ENCODE results near the gene FPR3. TPM values are rescaled to one million over a fixed set of nuclear protein-coding genes. Genes with fewer than 3 reads are reported as not detected.

Gene FPR3, protein sequence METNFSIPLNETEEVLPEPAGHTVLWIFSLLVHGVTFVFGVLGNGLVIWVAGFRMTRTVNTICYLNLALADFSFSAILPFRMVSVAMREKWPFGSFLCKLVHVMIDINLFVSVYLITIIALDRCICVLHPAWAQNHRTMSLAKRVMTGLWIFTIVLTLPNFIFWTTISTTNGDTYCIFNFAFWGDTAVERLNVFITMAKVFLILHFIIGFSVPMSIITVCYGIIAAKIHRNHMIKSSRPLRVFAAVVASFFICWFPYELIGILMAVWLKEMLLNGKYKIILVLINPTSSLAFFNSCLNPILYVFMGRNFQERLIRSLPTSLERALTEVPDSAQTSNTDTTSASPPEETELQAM
- total RNA-seq (2022; extraction: Qiagen RNA extraction), result not detected in 5 replicates

DNA sequence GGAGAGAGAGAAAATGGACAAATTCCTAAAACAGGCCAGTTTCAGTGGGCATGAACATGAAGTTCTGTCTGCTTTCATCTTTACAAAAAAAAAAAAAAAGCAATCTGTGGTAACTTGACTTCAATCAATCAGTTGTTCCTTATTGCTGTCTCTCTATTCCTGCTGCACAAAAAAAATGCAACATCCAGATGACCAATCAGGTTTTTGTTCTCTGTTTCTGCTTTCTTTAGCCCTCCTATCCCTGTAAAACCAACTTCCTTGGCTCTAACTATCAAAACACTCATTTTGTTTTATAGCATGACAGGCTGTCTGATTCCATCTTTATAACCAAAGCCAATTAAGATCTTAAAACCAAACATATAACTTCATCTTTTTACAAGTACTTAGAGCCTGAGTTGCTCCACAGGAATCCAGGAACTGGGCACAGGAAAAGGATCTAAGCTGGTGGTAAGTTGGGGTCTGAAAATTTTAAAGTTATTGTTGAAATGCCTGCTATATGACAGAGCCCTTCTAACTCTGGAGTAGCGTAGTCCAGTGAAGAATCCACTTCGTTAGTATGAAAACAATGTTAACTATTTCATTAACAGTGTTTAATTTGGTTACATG lies at the start of gene FPR3:
Gene FPR3, plus strand, starts transcription at position 273 of the 606 bp plus-strand sequence. CDS start 28,592 bp downstream, outside the sequence.

DNA sequence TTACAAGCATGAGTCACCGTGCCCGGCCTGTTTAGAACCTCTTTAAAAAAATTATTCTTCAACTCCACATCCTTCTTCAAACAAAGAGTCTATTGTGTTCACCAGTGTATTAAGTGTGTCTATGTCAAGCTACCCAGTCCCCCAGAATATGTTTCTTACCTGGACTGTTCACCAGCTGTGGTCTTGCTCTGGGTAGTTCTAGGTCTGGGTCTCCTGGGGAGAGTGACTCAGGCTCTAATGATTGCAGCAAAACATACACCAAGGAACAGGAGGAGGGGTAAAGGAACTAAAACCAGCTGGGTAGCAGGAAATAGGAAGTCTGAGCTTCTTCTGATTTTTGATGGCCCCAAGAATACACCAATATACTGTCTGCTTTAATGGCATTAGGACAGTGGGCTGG lies 43.3 kb upstream of the FPR3 start, which contains the start of gene FPR1:
Gene FPR1, minus strand, starts transcription at position 224 of the 400 bp plus-strand sequence. CDS start 4,884 bp downstream, outside the sequence.

DNA sequence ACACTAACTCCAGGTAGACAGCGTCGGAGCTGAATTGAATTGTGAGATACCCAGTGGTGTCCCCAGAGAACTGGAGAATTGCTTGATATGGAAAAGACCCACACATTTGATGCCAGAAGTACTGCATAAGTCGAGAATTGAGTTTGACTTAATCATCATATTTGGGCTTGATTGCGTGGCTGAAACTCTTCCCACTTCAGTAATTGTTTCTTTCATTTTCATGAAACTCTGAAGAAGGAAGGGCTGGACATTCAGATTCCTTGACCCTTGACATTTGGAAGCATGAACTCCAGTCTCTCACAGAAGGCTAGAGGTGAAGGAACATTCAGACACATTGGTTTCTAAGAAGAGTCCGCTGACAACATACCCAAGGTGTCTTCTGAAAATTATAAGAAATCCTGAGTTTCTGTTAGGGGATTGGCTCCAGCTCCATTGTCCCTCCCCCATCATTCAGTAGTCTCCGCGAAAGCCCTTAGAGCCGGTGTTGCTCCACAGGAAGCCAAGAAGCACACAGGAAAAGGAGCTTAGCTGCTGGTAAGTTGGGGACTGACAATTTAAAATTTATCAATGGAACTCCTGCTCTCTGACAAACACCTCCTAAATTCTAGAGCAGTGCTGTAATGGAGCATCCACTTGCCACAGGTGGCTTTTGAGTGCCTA lies 34.1 kb upstream of the FPR3 start, which contains the start of gene FPR2:
Gene FPR2, plus strand, starts transcription at position 484 of the 660 bp plus-strand sequence. CDS start 7,479 bp downstream, outside the sequence.

Other genes starting within 250 kb of the FPR3 start
- gene ZNF175, start 223.9 kb upstream of the FPR3 start, total RNA-seq (2022; extraction: Qiagen RNA extraction), result 2.3 to 5.0 TPM (median 3.6 TPM) in 5 replicates
- not detected in 5 replicates for gene SIGLEC5, start 164.8 kb upstream of the FPR3 start, total RNA-seq (2022; extraction: Qiagen RNA extraction)
- gene SIGLEC14, start 148.3 kb upstream of the FPR3 start, total RNA-seq (2022; extraction: Qiagen RNA extraction), result 0.07 to 0.11 TPM (median 0.08 TPM) in 3 of 5 replicates, not detected in the others
- gene SPACA6, start 101.8 kb upstream of the FPR3 start, total RNA-seq (2022; extraction: Qiagen RNA extraction), result 8.9 to 12.4 TPM (median 11.6 TPM) in 5 replicates
- 0.05 TPM in 1 of 5 replicates, not detected in the others for gene HAS1, start 71.2 kb upstream of the FPR3 start, total RNA-seq (2022; extraction: Qiagen RNA extraction)
- gene FPR1, start 43.3 kb upstream of the FPR3 start, total RNA-seq (2022; extraction: Qiagen RNA extraction), result 0.08 to 0.28 TPM (median 0.15 TPM) in 5 replicates
- gene FPR2, start 34.0 kb upstream of the FPR3 start, total RNA-seq (2022; extraction: Qiagen RNA extraction), result not detected in 5 replicates
- 0.06 to 0.13 TPM (median 0.09 TPM) in 4 of 5 replicates, not detected in the other for gene ZNF577, start 92.8 kb downstream of the FPR3 start, total RNA-seq (2022; extraction: Qiagen RNA extraction)
- gene ZNF649, start 109.9 kb downstream of the FPR3 start, total RNA-seq (2022; extraction: Qiagen RNA extraction), result 0.16 to 0.29 TPM (median 0.20 TPM) in 5 replicates
- 1.2 to 2.0 TPM (median 1.2 TPM) in 5 replicates for gene ZNF613, start 132.3 kb downstream of the FPR3 start, total RNA-seq (2022; extraction: Qiagen RNA extraction)
- gene ZNF350, start 191.7 kb downstream of the FPR3 start, total RNA-seq (2022; extraction: Qiagen RNA extraction), result 3.6 to 6.0 TPM (median 5.3 TPM) in 5 replicates
- 3.1 to 5.1 TPM (median 4.5 TPM) in 5 replicates for gene ZNF615, start 213.1 kb downstream of the FPR3 start, total RNA-seq (2022; extraction: Qiagen RNA extraction)
- 3.0 to 3.8 TPM (median 3.2 TPM) in 5 replicates for gene ZNF614, start 233.2 kb downstream of the FPR3 start, total RNA-seq (2022; extraction: Qiagen RNA extraction)

All from A549 treated with dexamethasone at 1 μM for 4 hours (cell line).